Liver (tissue), 3 donors: ENCODE data around the gene ARHGEF26.

ENCODE experiments used
- CTCF ChIP-seq: fragments of 150-350 bp; IDR thresholded peaks from 2 replicates; pipeline ENCODE4 v1.5.1; 2017; ENCODE audit warnings: improper control_type of control experiment, low read depth, low read length; ENCODE audit not compliant: missing input control
- EGR1 ChIP-seq, 2 donors: IDR thresholded peaks; 2 replicates each; pipeline ENCODE4 v1.6.1; 2016 to 2018; ENCODE audit warnings: antibody characterized with exemption in 2 of 2, low read depth in 2 of 2
- JUND ChIP-seq, 2 donors: IDR thresholded peaks; 2 replicates each; pipeline ENCODE4 v1.6.1; 2016; ENCODE audit warnings: antibody characterized with exemption in 2 of 2
- MAX ChIP-seq: IDR thresholded peaks from 2 replicates; pipeline ENCODE4 v1.6.1; 2016; ENCODE audit warnings: antibody characterized with exemption
- NR2F2 ChIP-seq: IDR thresholded peaks from 2 replicates; pipeline ENCODE4 v1.6.1; 2016; ENCODE audit warnings: antibody characterized with exemption
- RXRA ChIP-seq, 2 donors: IDR thresholded peaks; 2 replicates each; pipeline ENCODE4 v1.6.1; 2017 to 2018; ENCODE audit warnings: antibody characterized with exemption in 2 of 2, mild to moderate bottlenecking in 1 of 2
- YY1 ChIP-seq: IDR thresholded peaks from 2 replicates; pipeline ENCODE4 v1.6.1; 2016; ENCODE audit warnings: antibody characterized with exemption, mild to moderate bottlenecking
- donor health status: healthy.
- donor health status: healthy.

- no peak for TF ChIP-seq CTCF
- TF ChIP-seq YY1 = no peak
- TF ChIP-seq EGR1 (IDR thresholded peaks at IDR 0.05; ENCODE audit: low read depth in 2 of 2) = no peak
- TF ChIP-seq MAX = no peak
- no peak for TF ChIP-seq RXRA (IDR thresholded peaks at IDR 0.05)
- TF ChIP-seq JUND (IDR thresholded peaks at IDR 0.05) = no peak
- no peak for TF ChIP-seq NR2F2
These were observed 9.3 kb downstream of the ARHGEF26 start for GRCh38 chr3:154130540-154130939.
